K562 (cell line): ENCODE data around the gene PSMA6. TPM values are rescaled to one million over a fixed set of nuclear protein-coding genes. Genes with fewer than 3 reads are reported as not detected.
A peak's percentile ranks its signal among the peaks of the same experiment; 100 is the strongest.

Experiments used
- BCL6 ChIP-seq: fragments of 250-450 bp; sonication (Bioruptor Pico); IDR thresholded peaks from 2 replicates; pipeline ENCODE4 v1.4.0; 2020
- CREM ChIP-seq: IDR thresholded peaks from 2 replicates; pipeline ENCODE4 v1.6.1; 2014; ENCODE audit warnings: antibody characterized with exemption, low read depth
- HDAC1 ChIP-seq, 2 experiments: fragments of 450-650 bp; IDR thresholded peaks; 2 replicates each; pipeline ENCODE4 v1.6.1; 2016 to 2017; ENCODE audit warnings: inconsistent platforms in 1 of 2, mild to moderate bottlenecking in 1 of 2, moderate library complexity in 1 of 2
- JUNB ChIP-seq: fragments of 450-650 bp; formaldehyde crosslinking; conservative IDR thresholded peaks from 2 replicates; pipeline ENCODE4 v1.4.0; 2020; ENCODE audit warnings: mild to moderate bottlenecking
- MAZ ChIP-seq, 2 experiments: fragments of 450-650 bp in 1 of 2; sonication (generic) in 1 of 2; formaldehyde crosslinking; IDR thresholded peaks in 1 of 2; conservative IDR thresholded peaks in 1 of 2; 2 replicates each; pipeline versions ENCODE4 v1.4.0 to v1.5.0; 2020; ENCODE audit warnings: mild to moderate bottlenecking in 1 of 2, missing genetic modification reagents in 1 of 2
- MCM7 ChIP-seq, 2 experiments: fragments of 450-650 bp; IDR thresholded peaks; 2 replicates each; pipeline ENCODE4 v1.6.1; 2016 to 2018
- NR2C1 ChIP-seq, 2 experiments: fragments of 450-650 bp; IDR thresholded peaks; 2 replicates each; pipeline ENCODE4 v1.6.1; 2017; ENCODE audit warnings: mild to moderate bottlenecking in 2 of 2, antibody characterized with exemption in 1 of 2, inconsistent platforms in 1 of 2, missing compliant biosample characterization in 1 of 2, missing genetic modification characterization in 1 of 2
- POLR2AphosphoS5 ChIP-seq: IDR thresholded peaks from 2 replicates; pipeline ENCODE4 v1.6.1; 2011; ENCODE audit warnings: mild to moderate bottlenecking, low read depth, low read length, moderate library complexity; ENCODE audit not compliant: control insufficient read depth, insufficient read depth
- RBM39 ChIP-seq: fragments of 200-400 bp; formaldehyde crosslinking; optimal IDR thresholded peaks from 2 replicates; pipeline ENCODE3; 2018; ENCODE audit warnings: low read depth, low read length
- SIX5 ChIP-seq, 2 experiments: IDR thresholded peaks; 2 replicates each; pipeline ENCODE4 v1.6.1; 2011; ENCODE audit warnings: low read length in 2 of 2, borderline replicate concordance in 1 of 2, low read depth in 1 of 2, mild to moderate bottlenecking in 1 of 2, moderate library complexity in 1 of 2; ENCODE audit not compliant: insufficient read depth in 1 of 2
- THRAP3 ChIP-seq: fragments of 450-650 bp; IDR thresholded peaks from 2 replicates; pipeline ENCODE4 v1.6.1; 2016; ENCODE audit warnings: mild to moderate bottlenecking, inconsistent platforms, borderline replicate concordance
- ZEB2 ChIP-seq: fragments of 450-650 bp; IDR thresholded peaks from 2 replicates; pipeline ENCODE4 v1.6.1; 2016
- ZNF134 ChIP-seq: fragments of 250-450 bp; sonication (Bioruptor Pico); conservative IDR thresholded peaks from 2 replicates; pipeline ENCODE4 v1.4.0; 2020
- polyA plus RNA-seq, 8 experiments: library from polyadenylated mRNA; depleted of rRNA in 4 of 8; stranded (reverse) in 5 of 8; unstranded in 3 of 8; fragments of >200 nt; fragmentation: Nextera tagmentation in 2 of 8; fragmentation: Illumina TruSeq in 1 of 8; extraction: Ambion mirVana in 2 of 8; extraction: Trizol in 1 of 8; gene quantifications; 2 replicates each; pipeline versions ENCODE4 v1.2.1 to v1.2.3, GENCODE V29; 2011 to 2014; ENCODE audit warnings: inconsistent platforms in 1 of 8, missing spikeins in 1 of 8
- total RNA-seq, 7 experiments: library from RNA; depleted of rRNA in 6 of 7; stranded (reverse); fragments of >200 nt in 6 of 7; fragmentation: Illumina TruSeq in 2 of 7; extraction: Trizol in 2 of 7; gene quantifications; 2 replicates each; pipeline versions ENCODE4 v1.2.1 to v1.2.3, GENCODE V29; 2011 to 2021; ENCODE audit warnings: low replicate concordance in 1 of 7
- TF ChIP-seq, protein P1 (sequence below): fragments of 450-650 bp; IDR thresholded peaks from 2 replicates; pipeline ENCODE4 v1.6.1; 2016; ENCODE audit warnings: mild to moderate bottlenecking, moderate library complexity
- TF ChIP-seq, protein P2 (sequence below), 2 experiments: fragments of 450-650 bp in 1 of 2; sonication (generic) in 1 of 2; formaldehyde crosslinking in 1 of 2; IDR thresholded peaks in 1 of 2; conservative IDR thresholded peaks in 1 of 2; 2 replicates each; pipeline versions ENCODE4 v1.6.1 to v1.8.1; 2016 to 2023; ENCODE audit warnings: mild to moderate bottlenecking in 2 of 2, moderate library complexity in 2 of 2, inconsistent platforms in 1 of 2, missing genetic modification reagents in 1 of 2

Gene PSMA6
- total and polyA plus RNA-seq, 9 of the 15 experiments (the other 6 are each of a cell fraction or from before 2014, with no cell fraction given), result 210 to 952 (median 288) TPM

DNA sequence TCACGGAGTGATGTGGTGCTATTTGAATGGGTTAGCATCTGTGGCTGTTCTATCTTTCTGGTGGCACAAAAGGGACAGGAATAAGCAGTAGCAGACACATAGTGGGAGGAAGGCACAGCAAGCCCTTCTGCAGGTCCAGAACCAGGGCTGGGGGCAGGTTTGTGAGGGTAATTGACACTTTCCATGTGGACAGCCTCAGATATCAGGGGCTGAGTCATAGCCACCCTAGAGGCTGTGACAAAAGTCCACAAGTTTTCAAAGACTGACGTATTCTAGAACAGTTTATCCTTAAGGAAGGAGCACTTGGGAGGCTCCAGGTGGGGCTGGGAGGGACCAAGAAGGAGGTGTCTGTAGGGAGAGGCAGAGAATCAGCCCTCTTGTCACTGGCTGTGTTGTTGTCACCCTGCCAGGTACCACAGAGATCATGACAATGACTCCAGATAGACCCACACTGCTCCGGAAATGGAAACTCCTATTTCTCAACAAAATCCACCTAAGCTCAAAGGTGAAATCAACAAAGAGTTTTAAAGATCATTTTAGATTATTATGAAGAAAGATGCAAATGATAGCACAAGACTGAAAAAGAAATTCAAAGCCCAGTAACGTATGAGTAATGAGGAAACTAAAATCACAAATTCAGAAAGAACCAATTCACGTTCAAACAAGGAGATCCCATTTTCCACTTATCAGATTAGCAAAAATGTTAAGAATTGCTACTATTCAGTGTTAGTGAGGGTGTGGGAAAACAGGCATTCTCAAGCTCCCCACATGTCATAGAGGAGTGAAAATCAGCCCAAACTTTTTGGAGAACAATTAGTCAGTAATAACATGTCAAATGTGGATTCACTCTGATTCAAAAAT lies 64.0 kb downstream of the PSMA6 start (continued):
- TF ChIP-seq POLR2AphosphoS5 (0 out of 2 replicates have a peak, but pooled peaks have one; percentile 32), MAZ (CRISPR knock-in tag; conservative IDR thresholded peaks at IDR 0.05 in 1 of 2, IDR thresholded peaks at IDR 0.05 in 1 of 2) (no peak), HDAC1 (IDR thresholded peaks at IDR 0.05) (no peak), RBM39 (no peak), BCL6 (CRISPR knock-in tag) (no peak), MCM7 (IDR thresholded peaks at IDR 0.05) (no peak), JUNB (CRISPR knock-in tag) (no peak), ZNF134 (CRISPR knock-in tag) (peak; percentile 25; the same call in 1 of the 2 replicates), ZEB2 (0 out of 2 replicates have a peak, but pooled peaks have one; percentile 64), CREM (peak; percentile 40; the same call in 1 of the 2 replicates), SIX5 (IDR thresholded peaks at IDR 0.05; ENCODE audit: borderline replicate concordance in 1 of 2, insufficient read depth in 1 of 2, low read depth in 1 of 2, low read length in 2 of 2) (no peak), NR2C1 (IDR thresholded peaks at IDR 0.05) (0 out of 2 replicates have a peak, but pooled peaks have one; percentile 19), NR2C1 (tag; IDR thresholded peaks at IDR 0.05) (no peak), THRAP3 (no peak)
- TF ChIP-seq, protein P1, sequence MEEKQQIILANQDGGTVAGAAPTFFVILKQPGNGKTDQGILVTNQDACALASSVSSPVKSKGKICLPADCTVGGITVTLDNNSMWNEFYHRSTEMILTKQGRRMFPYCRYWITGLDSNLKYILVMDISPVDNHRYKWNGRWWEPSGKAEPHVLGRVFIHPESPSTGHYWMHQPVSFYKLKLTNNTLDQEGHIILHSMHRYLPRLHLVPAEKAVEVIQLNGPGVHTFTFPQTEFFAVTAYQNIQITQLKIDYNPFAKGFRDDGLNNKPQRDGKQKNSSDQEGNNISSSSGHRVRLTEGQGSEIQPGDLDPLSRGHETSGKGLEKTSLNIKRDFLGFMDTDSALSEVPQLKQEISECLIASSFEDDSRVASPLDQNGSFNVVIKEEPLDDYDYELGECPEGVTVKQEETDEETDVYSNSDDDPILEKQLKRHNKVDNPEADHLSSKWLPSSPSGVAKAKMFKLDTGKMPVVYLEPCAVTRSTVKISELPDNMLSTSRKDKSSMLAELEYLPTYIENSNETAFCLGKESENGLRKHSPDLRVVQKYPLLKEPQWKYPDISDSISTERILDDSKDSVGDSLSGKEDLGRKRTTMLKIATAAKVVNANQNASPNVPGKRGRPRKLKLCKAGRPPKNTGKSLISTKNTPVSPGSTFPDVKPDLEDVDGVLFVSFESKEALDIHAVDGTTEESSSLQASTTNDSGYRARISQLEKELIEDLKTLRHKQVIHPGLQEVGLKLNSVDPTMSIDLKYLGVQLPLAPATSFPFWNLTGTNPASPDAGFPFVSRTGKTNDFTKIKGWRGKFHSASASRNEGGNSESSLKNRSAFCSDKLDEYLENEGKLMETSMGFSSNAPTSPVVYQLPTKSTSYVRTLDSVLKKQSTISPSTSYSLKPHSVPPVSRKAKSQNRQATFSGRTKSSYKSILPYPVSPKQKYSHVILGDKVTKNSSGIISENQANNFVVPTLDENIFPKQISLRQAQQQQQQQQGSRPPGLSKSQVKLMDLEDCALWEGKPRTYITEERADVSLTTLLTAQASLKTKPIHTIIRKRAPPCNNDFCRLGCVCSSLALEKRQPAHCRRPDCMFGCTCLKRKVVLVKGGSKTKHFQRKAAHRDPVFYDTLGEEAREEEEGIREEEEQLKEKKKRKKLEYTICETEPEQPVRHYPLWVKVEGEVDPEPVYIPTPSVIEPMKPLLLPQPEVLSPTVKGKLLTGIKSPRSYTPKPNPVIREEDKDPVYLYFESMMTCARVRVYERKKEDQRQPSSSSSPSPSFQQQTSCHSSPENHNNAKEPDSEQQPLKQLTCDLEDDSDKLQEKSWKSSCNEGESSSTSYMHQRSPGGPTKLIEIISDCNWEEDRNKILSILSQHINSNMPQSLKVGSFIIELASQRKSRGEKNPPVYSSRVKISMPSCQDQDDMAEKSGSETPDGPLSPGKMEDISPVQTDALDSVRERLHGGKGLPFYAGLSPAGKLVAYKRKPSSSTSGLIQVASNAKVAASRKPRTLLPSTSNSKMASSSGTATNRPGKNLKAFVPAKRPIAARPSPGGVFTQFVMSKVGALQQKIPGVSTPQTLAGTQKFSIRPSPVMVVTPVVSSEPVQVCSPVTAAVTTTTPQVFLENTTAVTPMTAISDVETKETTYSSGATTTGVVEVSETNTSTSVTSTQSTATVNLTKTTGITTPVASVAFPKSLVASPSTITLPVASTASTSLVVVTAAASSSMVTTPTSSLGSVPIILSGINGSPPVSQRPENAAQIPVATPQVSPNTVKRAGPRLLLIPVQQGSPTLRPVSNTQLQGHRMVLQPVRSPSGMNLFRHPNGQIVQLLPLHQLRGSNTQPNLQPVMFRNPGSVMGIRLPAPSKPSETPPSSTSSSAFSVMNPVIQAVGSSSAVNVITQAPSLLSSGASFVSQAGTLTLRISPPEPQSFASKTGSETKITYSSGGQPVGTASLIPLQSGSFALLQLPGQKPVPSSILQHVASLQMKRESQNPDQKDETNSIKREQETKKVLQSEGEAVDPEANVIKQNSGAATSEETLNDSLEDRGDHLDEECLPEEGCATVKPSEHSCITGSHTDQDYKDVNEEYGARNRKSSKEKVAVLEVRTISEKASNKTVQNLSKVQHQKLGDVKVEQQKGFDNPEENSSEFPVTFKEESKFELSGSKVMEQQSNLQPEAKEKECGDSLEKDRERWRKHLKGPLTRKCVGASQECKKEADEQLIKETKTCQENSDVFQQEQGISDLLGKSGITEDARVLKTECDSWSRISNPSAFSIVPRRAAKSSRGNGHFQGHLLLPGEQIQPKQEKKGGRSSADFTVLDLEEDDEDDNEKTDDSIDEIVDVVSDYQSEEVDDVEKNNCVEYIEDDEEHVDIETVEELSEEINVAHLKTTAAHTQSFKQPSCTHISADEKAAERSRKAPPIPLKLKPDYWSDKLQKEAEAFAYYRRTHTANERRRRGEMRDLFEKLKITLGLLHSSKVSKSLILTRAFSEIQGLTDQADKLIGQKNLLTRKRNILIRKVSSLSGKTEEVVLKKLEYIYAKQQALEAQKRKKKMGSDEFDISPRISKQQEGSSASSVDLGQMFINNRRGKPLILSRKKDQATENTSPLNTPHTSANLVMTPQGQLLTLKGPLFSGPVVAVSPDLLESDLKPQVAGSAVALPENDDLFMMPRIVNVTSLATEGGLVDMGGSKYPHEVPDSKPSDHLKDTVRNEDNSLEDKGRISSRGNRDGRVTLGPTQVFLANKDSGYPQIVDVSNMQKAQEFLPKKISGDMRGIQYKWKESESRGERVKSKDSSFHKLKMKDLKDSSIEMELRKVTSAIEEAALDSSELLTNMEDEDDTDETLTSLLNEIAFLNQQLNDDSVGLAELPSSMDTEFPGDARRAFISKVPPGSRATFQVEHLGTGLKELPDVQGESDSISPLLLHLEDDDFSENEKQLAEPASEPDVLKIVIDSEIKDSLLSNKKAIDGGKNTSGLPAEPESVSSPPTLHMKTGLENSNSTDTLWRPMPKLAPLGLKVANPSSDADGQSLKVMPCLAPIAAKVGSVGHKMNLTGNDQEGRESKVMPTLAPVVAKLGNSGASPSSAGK, result no peak
- TF ChIP-seq, protein P2, sequence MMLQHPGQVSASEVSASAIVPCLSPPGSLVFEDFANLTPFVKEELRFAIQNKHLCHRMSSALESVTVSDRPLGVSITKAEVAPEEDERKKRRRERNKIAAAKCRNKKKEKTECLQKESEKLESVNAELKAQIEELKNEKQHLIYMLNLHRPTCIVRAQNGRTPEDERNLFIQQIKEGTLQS (IDR thresholded peaks at IDR 0.05), result peak; percentile 84
- TF ChIP-seq, protein P2 (CRISPR knock-in tag; conservative IDR thresholded peaks at IDR 0.05), result no peak
